NCI-H460 (cell line): ENCODE measurements around the gene ANKRD23. TPM values are rescaled to one million over a fixed set of nuclear protein-coding genes. Genes with fewer than 3 reads are reported as not detected.
"Not testable (repeated sequence)": the region's sequence is repeated elsewhere in the genome, so short reads cannot be mapped to it uniquely, and the experiment has no call there.

Experiments used
- DNase-seq: peaks from one replicate; pipeline ENCODE4 v3.0.0-alpha.2; 2016; ENCODE audit warnings: low read depth; ENCODE audit errors: extremely low read depth
- total RNA-seq: library from RNA; depleted of rRNA; stranded (reverse); fragments of >200 nt; shearing (Covaris generic); gene quantifications from 2 replicates; pipeline ENCODE4 v1.2.3, GENCODE V29; 2014

Gene ANKRD23
- total RNA-seq, 1 experiment from 2014 or later = 5.3 TPM

DNA sequence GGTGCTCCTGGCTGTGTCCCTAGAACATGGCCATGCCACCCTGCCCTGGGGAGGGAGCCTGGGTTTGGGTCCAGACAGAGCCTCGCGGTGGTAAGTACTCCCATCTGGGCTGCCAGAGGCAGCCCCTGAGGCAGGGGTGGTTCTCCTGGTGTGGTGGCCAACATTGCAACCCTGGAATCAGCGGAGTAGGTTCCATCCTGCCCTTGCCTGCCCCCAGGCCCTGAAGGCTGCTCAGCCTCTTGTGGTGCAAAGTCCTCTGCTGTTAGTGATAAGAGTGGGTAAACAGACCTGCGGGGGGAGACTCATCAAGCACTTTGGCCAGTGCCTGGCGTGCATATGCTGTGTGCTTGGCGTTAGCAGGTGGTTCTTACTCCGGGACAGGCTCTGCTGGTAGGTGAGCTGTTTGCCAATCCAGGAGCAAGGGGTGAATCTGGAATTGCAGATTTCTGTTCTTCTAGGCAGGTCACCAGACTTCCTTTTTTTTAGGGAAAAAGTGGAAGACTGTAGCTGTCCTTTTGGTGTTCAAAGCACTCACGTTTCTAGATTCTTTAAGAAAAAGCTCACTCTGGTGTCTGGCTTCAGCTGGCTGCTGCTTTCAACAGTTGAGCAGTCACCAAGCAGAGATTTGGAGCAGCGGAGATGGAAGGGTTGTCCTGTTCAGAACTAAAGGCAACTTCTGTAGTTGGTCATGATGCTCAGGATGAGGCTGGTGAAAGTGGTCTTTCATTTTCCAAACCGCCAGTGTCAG lies 24.5 kb downstream of the ANKRD23 start:
- DNase-seq = no peak

DNA sequence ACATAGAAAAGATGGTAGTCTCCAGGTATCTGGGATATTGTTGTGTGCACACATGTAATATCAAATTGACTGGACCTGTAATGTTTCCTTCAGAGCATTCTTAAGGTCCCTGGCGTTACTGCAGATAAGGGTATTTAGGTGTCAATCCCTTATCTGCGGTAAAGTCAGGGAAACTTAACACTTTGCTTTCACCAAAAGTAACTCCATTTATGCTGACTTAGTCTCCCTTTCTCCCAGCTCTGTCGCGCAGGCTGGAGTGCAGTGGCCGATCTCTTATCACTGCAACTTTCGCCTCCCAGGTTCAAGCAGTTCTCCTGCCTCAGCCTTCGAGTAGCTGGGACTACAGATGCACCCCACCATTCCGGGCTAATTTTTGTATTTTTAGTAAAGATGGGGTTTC lies 25.9 kb downstream of the ANKRD23 start:
- no peak for DNase-seq

DNA sequence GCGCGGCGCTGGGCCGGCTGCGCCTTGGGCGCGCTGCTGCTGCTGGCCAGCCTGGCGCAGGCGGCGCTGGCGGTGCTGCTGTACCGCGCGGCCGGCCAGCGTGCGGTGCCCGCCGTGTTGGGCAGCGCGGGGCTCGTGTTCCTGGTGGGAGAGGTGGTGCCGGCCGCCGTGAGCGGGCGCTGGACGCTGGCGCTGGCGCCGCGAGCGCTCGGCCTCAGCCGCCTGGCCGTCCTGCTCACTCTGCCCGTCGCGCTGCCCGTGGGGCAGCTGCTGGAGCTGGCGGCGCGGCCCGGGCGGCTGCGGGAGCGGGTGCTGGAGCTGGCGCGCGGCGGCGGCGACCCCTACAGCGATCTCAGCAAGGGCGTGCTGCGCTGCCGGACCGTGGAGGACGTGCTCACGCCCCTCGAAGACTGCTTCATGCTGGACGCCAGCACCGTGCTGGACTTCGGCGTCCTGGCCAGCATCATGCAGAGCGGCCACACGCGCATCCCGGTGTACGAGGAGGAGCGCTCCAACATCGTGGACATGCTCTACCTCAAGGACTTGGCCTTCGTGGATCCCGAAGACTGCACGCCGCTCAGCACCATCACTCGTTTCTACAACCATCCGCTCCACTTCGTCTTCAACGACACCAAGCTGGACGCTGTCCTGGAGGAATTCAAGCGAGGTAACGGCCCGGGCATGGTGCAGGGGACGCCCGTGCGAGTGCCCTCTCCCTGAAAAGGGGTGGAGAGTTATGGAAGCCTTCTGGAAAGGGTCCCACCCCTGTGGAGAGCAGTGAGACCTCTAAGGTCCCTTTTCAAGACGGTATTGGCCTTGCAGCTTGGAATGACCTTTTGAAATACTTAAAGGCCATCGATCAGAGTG lies 26.8 kb downstream of the ANKRD23 start:
- no peak for DNase-seq

DNA sequence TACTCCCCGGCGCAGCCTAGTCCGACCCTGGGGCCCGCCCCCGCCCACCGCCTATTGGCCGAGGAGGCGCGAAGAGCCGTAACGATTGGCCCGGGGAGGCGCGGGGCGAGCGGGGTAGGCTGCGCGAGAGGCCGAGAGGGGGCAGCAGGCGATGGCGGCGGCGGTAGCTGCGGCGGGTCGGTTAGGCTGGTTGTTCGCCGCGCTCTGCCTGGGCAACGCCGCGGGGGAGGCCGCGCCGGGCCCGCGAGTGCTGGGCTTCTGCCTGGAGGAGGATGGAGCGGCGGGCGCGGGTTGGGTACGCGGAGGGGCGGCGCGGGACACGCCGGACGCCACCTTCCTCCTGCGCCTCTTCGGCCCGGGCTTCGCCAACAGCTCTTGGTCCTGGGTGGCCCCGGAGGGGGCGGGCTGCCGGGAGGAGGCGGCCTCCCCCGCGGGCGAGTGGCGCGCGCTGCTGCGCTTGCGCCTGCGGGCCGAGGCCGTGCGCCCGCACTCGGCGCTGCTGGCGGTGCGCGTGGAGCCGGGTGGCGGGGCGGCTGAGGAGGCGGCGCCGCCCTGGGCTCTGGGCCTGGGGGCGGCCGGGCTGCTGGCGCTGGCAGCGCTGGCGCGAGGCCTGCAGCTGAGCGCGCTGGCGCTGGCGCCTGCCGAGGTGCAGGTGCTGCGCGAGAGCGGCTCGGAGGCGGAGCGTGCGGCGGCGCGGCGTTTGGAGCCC lies 27.5 kb downstream of the ANKRD23 start, which contains the start of gene CNNM3:
Gene CNNM3 (plus strand): TSS at position 142 of the 709 bp plus-strand sequence. CDS start 10 bp downstream, at position 152.
- peak; percentile 92 for DNase-seq

DNA sequence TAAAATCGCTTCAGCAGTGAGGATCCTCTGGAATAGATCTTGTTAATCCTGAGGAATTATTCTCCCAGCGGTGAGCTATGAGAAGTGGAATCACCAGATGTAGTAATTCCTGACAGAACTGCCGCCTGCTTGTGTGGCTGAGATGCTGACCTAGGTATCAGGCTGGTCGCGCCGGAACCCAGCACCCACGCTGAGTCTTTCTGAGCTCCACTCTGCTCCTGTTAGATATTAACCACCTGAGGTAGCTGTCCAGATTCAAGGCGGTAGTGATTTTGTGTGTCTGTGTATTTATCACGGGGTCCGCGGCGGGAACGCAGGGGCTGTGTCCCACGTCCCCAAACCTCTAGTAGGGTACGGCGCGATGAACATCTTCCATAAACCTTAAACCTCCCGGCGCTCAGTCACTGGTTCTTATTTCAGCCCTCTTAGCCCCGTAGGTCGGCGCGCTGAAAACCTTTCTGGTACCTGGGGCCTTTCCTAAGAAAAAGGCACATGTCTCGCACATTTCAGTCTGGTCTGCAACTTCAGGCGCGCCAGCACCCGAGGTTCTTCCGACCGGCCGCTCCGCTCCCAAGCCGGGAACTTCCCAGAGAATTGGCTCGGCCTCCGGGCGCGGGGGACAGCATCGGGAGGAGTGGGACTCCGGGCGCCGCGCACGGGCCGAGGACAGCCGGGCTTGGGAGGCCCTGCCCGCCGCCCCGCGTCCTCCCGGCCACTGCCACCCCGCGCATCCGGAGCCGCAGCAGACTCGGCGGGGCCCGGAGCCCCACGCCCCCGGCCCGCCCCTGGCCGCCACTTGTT lies 28.3 kb downstream of the ANKRD23 start:
- DNase-seq = no peak

DNA sequence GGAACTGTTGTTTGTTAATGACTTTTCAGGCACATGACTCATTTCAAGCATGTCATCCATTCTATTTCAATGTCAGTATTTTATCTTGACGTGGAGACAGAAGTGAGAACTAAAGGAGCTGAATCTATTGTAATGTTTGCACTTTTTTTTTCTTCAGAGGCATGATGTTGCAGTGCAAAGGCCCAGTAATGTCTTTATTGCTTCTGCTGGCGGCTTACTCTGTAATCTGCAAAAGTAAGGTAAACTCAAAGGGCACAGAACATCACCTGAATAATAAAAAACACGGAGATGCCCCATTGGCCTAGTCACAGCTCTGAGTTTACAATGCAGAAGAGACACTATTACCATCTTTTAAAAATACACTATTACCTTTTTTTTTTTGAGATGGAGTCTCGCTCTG lies 30.2 kb downstream of the ANKRD23 start:
- no peak for DNase-seq

DNA sequence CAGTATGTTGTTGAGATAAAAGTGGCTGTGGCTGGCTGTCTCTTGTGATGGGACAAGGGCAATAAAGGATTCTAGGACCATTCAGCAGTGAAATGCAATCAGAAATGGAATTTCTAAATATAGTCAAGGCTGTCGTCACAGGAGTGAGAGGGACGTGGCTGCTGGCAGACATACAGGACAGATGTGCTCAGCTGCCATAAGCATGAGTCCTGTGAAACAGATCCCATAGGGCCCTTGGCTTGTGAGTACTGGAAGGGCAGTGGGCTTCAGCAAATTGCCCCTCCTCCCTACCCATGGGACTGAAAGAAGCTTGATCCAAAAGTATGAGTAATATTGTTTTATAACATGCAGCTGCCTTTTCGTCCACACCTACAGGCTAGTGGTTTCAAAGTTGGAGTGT lies 31.9 kb downstream of the ANKRD23 start:
- no peak for DNase-seq

DNA sequence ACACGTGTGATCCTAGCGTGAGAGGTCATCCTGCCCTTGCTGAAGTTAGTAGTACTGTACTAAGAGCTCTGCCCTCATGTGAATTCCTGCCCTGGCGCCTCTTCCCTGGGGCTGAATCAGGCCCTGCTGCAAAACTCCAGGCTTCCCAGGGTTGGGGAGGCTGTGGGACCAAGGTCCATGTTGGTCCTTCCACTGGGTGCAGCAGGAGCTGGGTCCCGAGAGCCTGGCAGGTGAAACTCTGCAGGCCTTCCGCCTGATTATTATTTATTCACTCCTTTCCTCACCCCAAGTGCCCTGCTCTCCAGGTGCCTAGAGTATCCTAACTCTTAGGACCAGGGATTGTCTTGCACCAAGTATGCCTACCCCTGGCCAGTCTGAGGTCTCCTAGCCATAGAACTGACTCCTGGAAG lies 33.0 kb downstream of the ANKRD23 start:
- DNase-seq = no peak

DNA sequence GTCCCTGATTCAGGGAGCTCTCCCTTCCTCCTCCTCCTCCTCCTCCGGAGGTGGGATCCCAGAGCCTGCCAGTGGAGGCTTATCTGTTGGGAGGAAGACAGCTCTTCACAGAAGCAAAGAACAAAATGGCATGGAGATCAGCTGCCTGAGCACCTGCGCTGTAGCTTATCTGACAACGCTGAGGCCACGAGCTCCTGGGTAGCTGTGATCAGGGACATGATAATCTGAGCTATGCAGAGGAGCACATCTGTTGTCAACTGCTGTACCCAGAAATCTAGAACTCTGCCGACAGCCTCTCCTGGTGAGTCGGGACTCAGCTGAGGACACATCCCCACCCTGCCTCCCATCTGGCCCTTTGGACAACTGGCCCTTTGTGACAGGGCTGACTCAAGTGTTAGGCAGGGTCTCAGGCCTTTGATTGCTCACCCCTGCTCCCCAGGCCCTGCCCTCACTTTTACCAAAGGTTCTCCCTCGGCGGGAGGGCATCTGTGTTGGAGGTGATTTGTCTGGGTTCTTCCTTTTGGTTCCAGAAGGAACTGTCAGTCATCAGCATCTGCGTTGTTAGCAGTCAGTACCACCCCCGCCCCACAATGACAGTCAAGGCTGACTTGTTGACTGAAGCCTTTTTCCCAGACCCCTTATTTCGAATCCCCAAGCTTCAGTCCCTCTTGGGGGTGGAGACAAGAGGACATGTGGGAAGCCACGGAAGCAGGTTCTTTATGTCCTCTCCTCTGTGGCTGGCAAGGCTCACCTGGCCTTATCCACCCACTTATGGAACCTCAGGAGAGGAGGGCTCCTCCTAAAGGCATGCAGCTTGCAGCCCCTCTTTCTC lies 33.7 kb downstream of the ANKRD23 start:
- DNase-seq = no peak

DNA sequence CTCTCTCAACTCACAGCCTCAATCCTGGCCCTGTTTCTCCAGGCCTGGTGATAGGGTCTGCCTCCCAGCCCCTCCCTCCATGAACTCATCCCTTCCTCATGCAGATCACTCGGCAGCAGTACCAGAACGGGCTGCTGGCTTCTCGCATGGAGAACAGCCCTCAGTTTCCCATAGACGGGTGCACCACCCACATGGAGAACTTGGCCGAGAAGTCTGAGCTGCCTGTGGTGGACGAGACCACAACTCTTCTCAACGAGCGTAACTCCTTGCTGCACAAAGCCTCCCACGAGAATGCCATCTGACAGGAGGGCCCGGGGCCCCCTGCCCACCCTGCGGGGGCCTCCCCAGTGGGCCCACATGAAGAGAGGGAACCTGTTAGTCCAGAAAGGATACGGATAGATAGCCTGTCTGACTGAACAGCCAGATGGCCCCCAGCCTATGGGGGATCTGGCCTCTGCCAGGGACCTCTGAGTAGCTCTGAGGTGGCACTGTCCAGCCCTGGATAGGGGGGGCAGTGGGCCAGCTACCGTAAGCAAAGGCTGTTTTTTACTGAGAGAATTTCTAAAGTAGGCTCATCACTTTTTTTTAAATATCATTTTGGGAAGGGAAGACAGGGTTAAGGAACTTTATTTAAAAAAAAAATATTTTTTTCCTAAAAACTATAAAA lies 34.5 kb downstream of the ANKRD23 start:
- no peak for DNase-seq

DNA sequence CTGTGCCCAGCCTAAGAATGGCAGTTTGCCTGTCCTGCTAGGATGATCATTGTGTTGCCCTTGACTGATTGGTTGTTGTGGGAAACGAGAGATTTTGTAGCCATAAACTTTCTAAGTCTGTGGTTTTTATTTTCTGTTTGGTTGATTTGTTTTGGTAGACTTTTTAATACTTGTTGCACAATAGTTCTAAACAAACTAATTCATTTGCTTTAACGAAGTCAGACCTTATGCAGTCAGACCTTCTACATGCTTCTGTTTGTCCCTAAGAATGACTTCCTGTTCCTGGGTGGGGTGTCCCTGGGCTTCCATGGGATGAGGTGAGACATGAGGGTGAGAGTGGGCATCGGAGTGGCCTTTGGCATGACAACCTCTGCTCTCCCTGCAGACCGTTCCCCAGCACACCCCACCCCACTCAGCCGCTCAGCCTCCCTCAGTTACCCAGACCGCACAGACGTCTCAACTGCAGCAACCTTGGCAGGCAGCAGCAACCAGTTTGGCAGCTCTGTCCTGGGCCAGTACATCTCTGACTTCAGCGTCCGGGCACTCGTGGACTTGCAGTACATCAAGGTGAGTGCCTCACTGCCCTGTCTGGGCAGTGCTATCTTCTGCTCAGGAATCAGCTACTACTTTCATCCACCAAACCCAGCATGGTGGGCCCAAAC lies 35.5 kb downstream of the ANKRD23 start:
- no peak for DNase-seq

DNA sequence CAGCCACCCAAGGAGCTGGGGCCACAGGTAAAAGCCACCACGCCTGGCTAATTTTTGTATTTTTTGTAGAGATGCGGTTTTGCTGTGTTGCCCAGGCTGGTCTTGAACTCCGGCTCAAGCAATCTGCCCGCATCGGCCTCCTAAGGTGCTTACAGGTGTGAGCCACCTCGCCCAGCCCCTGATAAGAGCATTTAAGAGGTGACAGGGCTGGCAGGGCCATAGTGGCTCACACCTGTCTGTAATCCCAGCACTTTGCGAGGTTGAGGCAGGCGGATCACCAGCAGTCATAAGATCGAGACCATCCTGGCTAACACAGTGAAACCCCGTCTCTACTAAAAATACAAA lies 36.7 kb downstream of the ANKRD23 start:
- DNase-seq = no peak

DNA sequence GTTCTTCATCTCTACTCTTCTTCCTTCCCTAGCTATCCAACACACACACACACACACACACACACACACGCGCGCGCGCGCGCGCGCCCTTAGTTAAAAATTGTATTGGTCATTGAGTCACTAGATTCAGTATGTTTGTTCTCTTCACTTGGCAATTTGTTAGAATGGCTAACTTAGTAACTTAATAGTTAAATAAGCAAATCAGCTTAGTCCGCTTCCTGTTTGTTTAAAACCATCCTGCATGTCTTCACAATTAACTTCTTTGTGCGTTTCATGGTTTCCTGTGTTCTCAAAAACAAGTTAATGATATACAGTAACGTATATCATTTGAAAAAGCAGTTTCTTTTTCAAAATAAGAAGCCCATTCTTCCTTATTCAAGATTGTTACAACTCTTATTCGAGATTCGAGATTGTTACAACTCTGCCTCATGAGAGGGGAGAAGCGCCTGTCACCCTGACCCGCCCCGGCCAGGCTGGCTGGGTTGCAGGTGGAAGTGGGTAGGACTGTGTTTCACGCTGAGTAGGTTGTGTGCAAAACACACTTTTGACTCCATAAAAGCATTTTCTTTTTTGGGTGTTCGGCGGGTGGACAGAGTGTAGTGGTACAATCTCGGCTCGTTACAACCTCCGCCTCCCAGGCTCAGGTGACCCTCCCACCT lies 37.2 kb downstream of the ANKRD23 start:
- no peak for DNase-seq

DNA sequence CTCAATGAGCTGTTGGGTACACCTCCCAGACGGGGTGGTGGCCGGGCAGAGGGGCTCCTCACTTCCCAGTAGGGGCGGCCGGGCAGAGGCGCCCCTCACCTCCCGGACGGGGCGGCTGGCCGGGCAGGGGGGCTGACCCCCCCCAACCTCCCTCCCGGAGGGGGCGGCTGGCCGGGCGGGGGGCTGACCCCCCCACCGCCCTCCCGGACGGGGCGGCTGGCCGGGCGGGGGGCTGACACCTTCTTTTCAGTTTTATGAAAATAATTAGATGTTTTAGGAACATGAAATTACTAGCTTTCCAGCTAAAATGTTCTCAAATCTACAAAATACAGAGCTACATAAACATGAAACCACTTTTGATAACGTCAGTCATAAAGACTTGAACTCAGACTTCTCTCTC lies 37.9 kb downstream of the ANKRD23 start:
- not testable (repeated sequence) for DNase-seq

DNA sequence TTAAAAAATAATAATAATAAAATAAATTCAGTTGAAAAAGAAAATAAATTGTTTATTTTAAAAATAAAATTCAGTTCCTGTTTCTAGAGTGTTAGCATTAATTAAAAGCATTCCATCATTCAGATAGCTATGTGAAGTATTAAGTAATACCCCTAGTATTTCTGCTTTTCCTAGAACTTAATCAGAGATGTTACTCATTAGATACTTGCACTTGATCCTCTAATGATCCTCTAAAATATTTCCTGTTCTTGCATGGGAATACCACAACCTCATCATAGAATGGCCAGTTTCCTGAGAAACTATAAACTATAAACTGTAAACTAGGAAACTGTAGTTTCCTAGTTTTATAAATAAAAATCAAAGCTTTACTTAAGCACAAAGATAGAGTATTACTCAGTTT lies 38.8 kb downstream of the ANKRD23 start:
- no peak for DNase-seq

DNA sequence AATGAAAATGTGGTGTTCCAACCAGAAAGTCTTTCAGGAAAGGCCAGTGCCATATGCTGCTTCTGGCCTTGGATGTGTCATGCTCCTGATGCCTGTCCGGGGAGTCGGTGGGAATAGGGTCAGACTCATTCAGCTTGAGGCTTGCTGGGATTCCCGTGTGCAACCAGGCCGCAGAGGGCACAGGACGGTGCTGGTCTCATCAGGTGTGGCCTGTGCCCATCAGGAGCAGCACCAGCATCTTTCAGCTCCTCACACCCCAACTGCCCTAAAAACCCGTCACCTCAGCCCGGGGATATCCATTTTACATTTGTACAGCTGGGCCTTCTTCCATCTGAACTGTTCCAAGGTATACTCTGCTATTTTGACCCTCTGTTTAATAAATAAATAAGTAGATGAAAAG lies 41.1 kb downstream of the ANKRD23 start:
- no peak for DNase-seq

DNA sequence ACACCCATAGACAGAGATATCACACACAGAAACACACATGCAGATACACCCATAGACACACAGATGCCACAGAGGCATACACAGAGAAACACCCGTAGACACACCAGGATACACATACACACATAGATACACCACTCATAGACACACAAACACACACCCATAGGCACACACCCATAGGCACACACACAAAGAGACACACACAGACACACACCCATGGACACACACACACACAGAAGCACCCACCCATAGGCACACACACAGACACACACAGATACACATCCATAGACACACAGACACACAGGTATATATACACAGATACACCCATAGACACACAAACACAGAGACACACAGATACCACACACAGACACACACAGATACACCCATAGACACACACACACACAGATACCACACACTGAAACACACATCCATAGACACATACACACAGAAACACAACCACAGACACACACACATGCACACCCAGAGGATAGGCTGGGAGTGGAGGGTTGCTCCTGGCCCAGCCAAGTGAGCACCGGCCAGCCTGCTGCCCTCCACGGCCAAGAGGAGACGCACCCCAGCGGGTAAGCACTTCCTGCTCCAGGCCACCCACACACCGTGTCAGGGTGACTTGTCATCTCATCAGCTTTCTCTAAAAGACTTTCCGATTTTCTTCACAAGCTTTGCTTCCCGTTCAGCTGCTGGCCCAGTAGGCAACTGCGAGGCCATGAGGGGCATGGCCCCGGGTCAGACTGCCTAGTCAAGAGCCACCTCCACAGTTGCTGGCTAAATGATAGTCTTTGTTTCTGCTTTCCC lies 41.8 kb downstream of the ANKRD23 start:
- DNase-seq = no peak
